ENCODE measurements around the gene PRKN. TPM values are rescaled to one million over a fixed set of nuclear protein-coding genes. Genes with fewer than 3 reads are reported as not detected.
A peak's percentile ranks its signal among the peaks of the same experiment; 100 is the strongest.

PRKN gene
- total and polyA plus RNA-seq, 8 donors: 0.82 to 7.2 (median 2.9) TPM

DNA sequence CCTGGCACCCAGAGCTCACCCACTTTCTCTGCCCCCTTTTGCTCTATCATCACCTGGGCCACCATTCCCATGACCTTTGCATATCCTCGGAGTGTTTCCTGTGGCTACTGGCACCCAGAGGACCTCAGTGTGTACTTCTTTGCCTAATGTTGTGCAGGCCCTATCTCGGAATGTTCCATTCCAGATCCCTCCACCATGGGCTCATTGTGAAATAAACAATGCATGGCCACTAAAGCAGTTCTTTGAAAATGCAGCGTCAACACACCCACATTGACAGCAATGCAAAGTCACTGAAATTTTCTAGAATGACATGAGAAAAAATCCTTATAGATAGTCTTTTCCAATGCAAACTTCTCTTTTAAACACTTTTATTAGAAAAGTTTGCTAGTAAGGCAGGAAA is 1380.8 kb downstream of the PRKN start:
- Histone ChIP-seq H3K4me3 (no peak overlapping the region), H3K36me3 (no peaks in the 10 kb centered on the region), H3K27ac (no peak overlapping the region), H3K9me3 (no peaks in the 10 kb centered on the region), H3K4me1 (peaks cover 0 to 4% (median 0%) of the 10 kb centered on the region in 3 donors), H3K27me3 (no peaks in the 10 kb centered on the region)
- no peak for FAIRE-seq
- WGBS, 2 donors: 82 to 83% methylated on average over 3 of the region's 3 CpGs
- DNase-seq: no peak
- TF ChIP-seq, protein P1, sequence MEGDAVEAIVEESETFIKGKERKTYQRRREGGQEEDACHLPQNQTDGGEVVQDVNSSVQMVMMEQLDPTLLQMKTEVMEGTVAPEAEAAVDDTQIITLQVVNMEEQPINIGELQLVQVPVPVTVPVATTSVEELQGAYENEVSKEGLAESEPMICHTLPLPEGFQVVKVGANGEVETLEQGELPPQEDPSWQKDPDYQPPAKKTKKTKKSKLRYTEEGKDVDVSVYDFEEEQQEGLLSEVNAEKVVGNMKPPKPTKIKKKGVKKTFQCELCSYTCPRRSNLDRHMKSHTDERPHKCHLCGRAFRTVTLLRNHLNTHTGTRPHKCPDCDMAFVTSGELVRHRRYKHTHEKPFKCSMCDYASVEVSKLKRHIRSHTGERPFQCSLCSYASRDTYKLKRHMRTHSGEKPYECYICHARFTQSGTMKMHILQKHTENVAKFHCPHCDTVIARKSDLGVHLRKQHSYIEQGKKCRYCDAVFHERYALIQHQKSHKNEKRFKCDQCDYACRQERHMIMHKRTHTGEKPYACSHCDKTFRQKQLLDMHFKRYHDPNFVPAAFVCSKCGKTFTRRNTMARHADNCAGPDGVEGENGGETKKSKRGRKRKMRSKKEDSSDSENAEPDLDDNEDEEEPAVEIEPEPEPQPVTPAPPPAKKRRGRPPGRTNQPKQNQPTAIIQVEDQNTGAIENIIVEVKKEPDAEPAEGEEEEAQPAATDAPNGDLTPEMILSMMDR (IDR thresholded peaks at IDR 0.05): no peak
- intact Hi-C loops (cut with DNase I): no loop called here
- ATAC-seq: no peak

DNA sequence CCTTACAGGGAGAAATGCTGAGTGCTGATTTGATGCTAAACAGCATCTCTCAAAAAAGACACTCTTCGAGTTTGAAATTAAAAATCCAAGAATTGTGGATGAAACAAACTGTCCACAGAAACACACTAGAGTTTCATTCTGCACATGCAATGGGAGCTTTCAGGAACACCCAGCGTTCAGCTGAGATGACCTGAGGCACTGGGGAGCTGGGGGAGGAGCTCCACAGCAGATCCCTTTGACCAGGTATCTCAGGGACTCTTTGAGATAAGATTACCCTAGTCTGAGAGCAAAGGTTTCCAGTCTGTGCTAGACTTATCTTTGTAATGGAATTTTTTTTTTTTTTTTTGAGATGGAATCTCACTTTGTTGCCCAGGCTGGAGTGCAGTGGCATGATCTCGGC is 1382.9 kb downstream of the PRKN start:
- no peaks in the 10 kb centered on the region for H3K9me3 ChIP-seq
- intact Hi-C loops (cut with DNase I): no loop called here
- H3K27me3 ChIP-seq: no peaks in the 10 kb centered on the region
- no peak for DNase-seq
- no peak for FAIRE-seq
- no peaks in the 10 kb centered on the region for H3K36me3 ChIP-seq
- 50 to 51% methylated on average over 3 of the region's 3 CpGs for WGBS, 2 donors
- H3K4me1 ChIP-seq: peaks cover 0 to 11% (median 0%) of the 10 kb centered on the region in 3 donors
- TF ChIP-seq, protein P1 (IDR thresholded peaks at IDR 0.05): no peak
- peak in 1 of 4 donors; percentile 29 for ATAC-seq
- H3K4me3 ChIP-seq: no peak overlapping the region
- no peak overlapping the region for H3K27ac ChIP-seq

DNA sequence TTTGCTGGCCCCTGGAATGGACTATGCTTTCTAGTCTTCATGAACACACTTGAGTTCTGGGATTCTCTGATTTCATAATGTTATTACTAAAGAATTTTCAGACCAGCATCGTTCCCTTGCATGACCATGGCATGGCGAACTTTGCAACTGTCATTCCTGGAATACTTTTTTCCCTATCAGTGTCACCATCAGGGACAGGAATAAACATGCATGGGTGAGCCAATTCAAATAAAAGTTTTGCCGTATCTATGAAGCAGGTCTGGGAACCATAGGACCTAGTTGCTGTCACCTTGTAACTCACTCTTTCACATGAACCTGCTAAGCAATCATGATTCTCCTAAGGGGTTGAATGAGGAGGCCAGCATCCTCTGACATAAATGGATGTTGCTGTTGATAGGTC is 1385.5 kb downstream of the PRKN start:
- intact Hi-C loops (cut with DNase I): no loop called here
- TF ChIP-seq, protein P1 (IDR thresholded peaks at IDR 0.05): no peak
- H3K4me3 ChIP-seq: no peak overlapping the region

DNA sequence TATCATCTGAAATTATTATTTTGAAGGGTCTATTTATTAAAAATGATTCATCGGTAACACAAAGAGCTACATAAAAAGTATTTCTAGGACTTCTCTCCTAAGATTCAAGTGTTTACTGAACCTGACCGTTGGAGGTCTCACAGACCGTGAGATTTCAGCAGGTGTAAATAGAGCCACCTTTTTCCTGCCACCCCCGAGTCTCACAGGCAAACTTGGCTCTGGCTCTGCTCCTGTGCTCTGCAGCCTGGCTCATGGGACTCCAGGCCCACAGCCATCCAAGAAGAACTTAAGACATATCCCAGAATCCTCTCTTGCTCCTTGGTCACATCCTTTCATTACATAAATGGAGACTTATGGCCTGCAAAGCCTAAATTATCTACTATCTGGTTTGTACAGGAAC is 1385.9 kb downstream of the PRKN start:
- WGBS, 2 donors: 11 to 19% methylated on average over 4 of the region's 4 CpGs
- DNase-seq (peak in 3 of 6 donors; percentile 27 to 47 (median 33)), ATAC-seq (peak; percentile 46 to 95 (median 82)), FAIRE-seq (no peak)
- intact Hi-C loops (cut with DNase I): no loop called here
- Histone ChIP-seq H3K36me3 (no peaks in the 10 kb centered on the region), H3K4me3 (no peak overlapping the region), H3K27ac (peak overlapping the region in 1 of 4 donors; percentile 12), H3K4me1 (peaks cover 0 to 11% (median 0%) of the 10 kb centered on the region in 3 donors), H3K27me3 (no peaks in the 10 kb centered on the region), H3K9me3 (no peaks in the 10 kb centered on the region)
- TF ChIP-seq, protein P1 (IDR thresholded peaks at IDR 0.05): no peak

More for the DNA sequence above, 1385.5 kb downstream of the PRKN start:
- WGBS, 2 donors: 19 to 24% methylated on average over 3 of the region's 3 CpGs
- no peaks in the 10 kb centered on the region for H3K9me3 ChIP-seq
- ATAC-seq: peak; percentile 41 to 56 (median 48)
- H3K27ac ChIP-seq: peak overlapping the region in 1 of 4 donors; percentile 12
- no peak for DNase-seq
- H3K4me1 ChIP-seq: peaks cover 0 to 11% (median 0%) of the 10 kb centered on the region in 3 donors
- no peak for FAIRE-seq
- no peaks in the 10 kb centered on the region for H3K36me3 ChIP-seq
- no peaks in the 10 kb centered on the region for H3K27me3 ChIP-seq

DNA sequence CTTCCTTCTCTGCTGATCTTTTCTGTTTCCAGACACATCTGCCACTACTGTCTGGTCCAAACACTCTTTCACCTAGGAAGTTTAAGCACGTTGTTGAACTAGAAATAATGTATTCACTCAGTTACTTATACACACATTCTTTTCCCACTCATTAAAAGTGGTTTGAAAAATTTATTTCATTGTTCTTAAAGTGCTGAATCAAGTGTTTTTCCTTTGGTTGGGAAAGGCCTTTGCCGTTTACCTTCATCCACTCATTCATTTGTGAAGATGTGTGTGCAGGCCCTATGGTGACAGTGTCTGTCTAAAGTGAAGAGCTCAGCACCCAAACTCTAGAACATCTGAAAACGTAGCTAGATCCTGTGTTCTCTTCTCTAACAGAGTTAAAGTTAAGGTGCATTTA is 1389.6 kb downstream of the PRKN start:
- intact Hi-C loops (cut with DNase I): no loop called here
- H3K27ac ChIP-seq: no peak overlapping the region
- TF ChIP-seq, protein P1 (IDR thresholded peaks at IDR 0.05): no peak
- no peak overlapping the region for H3K4me3 ChIP-seq
- H3K27me3 ChIP-seq: no peaks in the 10 kb centered on the region
- DNase-seq (no peak), ATAC-seq (no peak), FAIRE-seq (no peak)
- H3K36me3 ChIP-seq: no peaks in the 10 kb centered on the region
- 71 to 78% methylated on average over 3 of the region's 3 CpGs for WGBS, 2 donors
- peaks cover 0 to 11% (median 0%) of the 10 kb centered on the region in 3 donors for H3K4me1 ChIP-seq
- no peaks in the 10 kb centered on the region for H3K9me3 ChIP-seq

Data from pancreas (tissue), 10 donors.